SHP77 treated with DMSO at 0.1 percent for 48 hours (cell line): ENCODE measurements around the gene PRR19.

Experiments used
- DNase-seq: peaks from one replicate; lab custom pipeline; 2025; lab: John Stamatoyannopoulos, UW

PRR19 gene

DNA sequence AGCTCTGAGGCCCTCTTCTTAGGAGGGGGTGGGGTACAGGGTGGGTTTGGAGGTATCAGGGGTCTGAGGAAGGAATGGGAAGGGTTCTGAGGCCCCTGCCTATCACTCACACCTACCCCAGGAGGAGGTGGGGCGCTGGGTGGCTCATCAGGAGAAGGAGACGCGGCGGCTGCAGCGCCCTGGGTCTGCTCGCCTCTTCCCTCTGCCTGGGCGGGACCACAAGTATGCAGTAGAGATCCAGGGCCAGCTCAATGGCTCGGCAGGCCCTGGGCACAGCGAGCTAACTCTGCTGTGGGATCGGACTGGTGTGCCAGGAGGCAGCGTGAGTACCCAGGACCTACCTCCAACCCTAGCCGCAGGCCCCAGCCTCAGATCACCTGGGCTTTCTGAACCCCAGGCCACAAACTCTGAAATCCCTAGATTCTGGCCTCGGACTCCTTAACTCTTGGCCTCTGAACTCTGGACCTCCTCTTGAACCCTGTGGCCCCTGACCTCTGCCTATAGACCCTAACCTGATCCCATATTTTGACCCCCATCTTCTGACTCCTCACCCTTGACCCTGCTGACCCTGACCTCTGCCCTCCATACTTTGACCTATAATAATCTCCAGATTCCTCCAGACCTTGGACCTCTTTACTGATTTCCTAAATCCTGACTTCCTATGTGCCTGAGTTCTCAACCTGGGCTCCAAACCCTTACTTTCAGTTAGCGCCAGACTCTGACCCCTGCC, 47.6 kb downstream of the PRR19 start:
- no peak for DNase-seq

DNA sequence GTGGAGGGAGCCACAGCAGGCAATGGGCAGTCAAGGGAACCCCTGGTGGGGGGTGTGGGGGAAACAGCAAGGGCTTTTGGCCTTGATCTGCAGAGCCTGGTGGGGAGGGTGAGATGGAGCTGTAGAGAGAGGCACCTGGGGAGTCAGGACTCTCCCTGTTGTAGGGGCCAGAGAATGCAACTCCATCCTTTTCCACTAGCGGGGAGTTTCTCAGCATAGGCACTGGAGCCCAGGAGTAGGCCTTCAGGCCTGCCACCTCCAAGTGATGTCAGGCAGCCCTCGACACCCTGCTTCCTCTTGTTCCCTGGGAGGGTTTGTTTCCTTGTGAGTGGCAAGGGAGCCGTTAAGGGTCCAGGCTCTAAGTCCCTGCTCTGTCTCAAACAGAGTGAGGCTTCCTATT, 48.5 kb downstream of the PRR19 start:
- no peak for DNase-seq

GRCh38 chr19:42351079-42351735, 49.3 kb downstream of the PRR19 start:
- no peak for DNase-seq

GRCh38 chr19:42352301-42353259, 50.6 kb downstream of the PRR19 start:
- DNase-seq = no peak

DNA sequence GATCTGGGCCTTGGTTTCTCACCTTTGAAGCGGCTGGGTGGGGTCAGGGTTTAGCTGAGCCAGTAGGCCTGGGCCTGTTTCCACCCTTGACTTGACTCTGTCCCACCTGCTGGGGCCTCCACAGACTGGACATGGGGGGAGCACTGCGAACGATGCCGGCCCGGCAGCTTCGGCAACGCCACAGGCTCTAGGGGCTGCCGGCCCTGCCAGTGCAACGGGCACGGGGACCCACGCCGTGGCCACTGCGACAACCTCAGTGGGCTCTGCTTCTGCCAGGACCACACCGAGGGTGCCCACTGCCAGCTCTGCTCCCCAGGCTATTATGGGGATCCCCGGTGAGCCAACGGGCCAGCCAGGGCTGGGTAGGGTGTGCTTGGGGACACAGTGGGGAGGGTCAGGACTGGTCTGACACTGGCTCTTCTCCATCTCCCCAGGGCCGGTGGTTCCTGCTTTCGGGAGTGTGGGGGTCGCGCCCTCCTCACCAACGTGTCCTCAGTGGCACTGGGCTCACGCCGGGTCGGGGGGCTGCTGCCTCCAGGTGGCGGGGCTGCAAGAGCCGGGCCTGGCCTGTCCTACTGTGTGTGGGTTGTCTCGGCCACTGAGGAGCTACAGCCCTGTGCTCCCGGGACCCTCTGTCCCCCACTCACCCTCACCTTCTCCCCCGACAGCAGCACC, 51.5 kb downstream of the PRR19 start:
- DNase-seq = no peak

DNA sequence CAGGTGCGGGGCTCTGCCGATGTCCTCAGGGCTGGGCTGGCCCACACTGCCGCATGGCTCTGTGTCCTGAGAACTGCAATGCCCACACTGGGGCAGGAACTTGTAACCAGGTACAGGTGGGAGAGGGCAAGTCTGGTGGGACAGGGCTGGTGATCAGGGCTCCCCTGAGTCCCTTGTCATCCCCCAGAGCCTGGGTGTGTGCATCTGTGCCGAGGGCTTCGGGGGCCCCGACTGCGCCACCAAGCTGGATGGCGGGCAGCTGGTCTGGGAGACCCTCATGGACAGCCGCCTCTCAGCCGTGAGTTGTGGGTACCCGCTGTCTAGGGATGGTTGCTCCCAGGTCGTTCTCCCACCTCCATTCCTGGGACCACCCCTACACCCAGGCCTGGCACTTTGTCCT, 54.0 kb downstream of the PRR19 start:
- DNase-seq = no peak

DNA sequence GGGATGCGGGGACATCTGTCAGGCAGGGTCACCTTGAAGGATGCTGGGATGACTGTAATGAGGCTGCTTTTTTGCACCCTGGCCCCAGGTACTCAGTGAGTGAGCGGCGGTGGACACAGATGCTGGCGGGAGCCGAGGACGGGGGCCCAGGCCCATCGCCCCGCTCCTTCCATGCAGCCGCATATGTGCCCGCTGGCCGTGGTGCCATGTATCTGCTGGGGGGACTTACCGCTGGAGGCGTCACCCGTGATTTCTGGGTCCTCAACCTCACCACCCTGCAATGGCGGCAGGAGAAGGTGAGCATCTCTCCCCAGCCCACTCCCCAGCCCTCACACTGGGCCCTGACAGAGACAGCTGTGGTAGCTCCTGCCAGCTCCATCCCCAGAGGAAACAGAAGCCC, 54.8 kb downstream of the PRR19 start:
- no peak for DNase-seq

- no peak for DNase-seq
Measured at GRCh38 chr19:42357290-42357689, 55.4 kb downstream of the PRR19 start.
